Embryonic facial prominence (tissue), 1 donor: ENCODE results near the gene DCC.
A peak's percentile ranks its signal among the peaks of the same experiment; 100 is the strongest.
"Not testable (repeated sequence)": the region's sequence is repeated elsewhere in the genome, so short reads cannot be mapped to it uniquely, and the experiment has no call there.

Experiments used
- DNase-seq: peaks from one replicate; pipeline ENCODE4 v3.0.0-alpha.2; 2016; ENCODE audit errors: extremely low spot score

The DCC gene

GRCh38 chr18:53417003-53417402 is 1077.0 kb downstream of the DCC start:
- no peak for DNase-seq

GRCh38 chr18:53421869-53422268 is 1081.9 kb downstream of the DCC start:
- DNase-seq, result no peak

GRCh38 chr18:53422896-53423295 is 1082.9 kb downstream of the DCC start:
- DNase-seq, result no peak

GRCh38 chr18:53426666-53427184 is 1086.7 kb downstream of the DCC start:
- no peak for DNase-seq

- DNase-seq, result no peak
These were observed 1101.9 kb downstream of the DCC start for GRCh38 chr18:53441761-53442414.

- no peak for DNase-seq
These were observed 1102.4 kb downstream of the DCC start for GRCh38 chr18:53442415-53442783.

GRCh38 chr18:53443336-53443735 is 1103.3 kb downstream of the DCC start:
- no peak for DNase-seq

GRCh38 chr18:53443831-53444230 is 1103.8 kb downstream of the DCC start:
- DNase-seq, result no peak

- DNase-seq, result no peak
These were observed 1111.9 kb downstream of the DCC start for GRCh38 chr18:53451902-53452301.

- DNase-seq, result peak; percentile 57
These were observed 1117.1 kb downstream of the DCC start for GRCh38 chr18:53457068-53457467.

GRCh38 chr18:53458268-53458667 is 1118.3 kb downstream of the DCC start:
- no peak for DNase-seq

- peak; percentile 9 for DNase-seq
These were observed 1119.1 kb downstream of the DCC start for GRCh38 chr18:53458944-53459580.

- no peak for DNase-seq
These were observed 1127.8 kb downstream of the DCC start for GRCh38 chr18:53467756-53468155.

- DNase-seq, result not testable (repeated sequence)
These were observed 1128.2 kb downstream of the DCC start for GRCh38 chr18:53468173-53468572.

GRCh38 chr18:53472546-53472945 is 1132.5 kb downstream of the DCC start:
- DNase-seq, result no peak

- DNase-seq, result no peak
These were observed 1138.2 kb downstream of the DCC start for GRCh38 chr18:53478155-53478554.

GRCh38 chr18:53486296-53486695 is 1146.3 kb downstream of the DCC start:
- DNase-seq, result no peak

- DNase-seq, result no peak
These were observed 1149.3 kb downstream of the DCC start for GRCh38 chr18:53489266-53489665.

- DNase-seq, result no peak
These were observed 1150.0 kb downstream of the DCC start for GRCh38 chr18:53490019-53490418.

GRCh38 chr18:53496028-53496427 is 1156.0 kb downstream of the DCC start:
- no peak for DNase-seq

- no peak for DNase-seq
These were observed 1164.0 kb downstream of the DCC start for GRCh38 chr18:53503914-53504441.

- DNase-seq, result no peak
These were observed 1168.5 kb downstream of the DCC start for GRCh38 chr18:53508529-53508928.

GRCh38 chr18:53509886-53510285 is 1169.9 kb downstream of the DCC start:
- DNase-seq, result no peak
